ENCODE results near the gene CFAP299. TPM values are rescaled to one million over a fixed set of nuclear protein-coding genes. Genes with fewer than 3 reads are reported as not detected.

CFAP299 gene
- total RNA-seq, 1 donor from 2014 or later, result not detected

DNA sequence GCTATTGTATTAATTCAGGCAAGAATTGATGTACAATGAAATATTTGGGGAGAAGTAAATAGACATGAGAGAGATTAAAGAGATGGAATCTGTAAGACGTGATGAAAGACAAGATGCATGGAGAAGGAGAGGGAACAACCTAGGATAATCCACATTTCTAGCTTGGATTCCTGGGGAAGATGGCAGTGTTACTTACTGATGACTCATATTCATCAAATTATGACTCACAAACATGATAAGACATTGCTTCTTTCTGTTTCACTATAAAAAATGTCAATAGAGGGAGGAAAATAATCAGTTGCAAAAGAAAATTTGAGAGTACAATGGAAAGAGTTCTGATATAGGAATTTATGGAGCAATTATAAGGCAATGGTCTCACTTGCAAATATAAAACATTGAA is 590.9 kb downstream of the CFAP299 start:
- Mint-ChIP-seq H3K36me3 (ENCODE audit: low read depth, unreplicated experiment) (no peaks in the 10 kb centered on the region), H3K9me3 (ENCODE audit: unreplicated experiment) (no peaks in the 10 kb centered on the region), H3K4me1 (ENCODE audit: unreplicated experiment) (no peaks in the 10 kb centered on the region), H3K27ac (ENCODE audit: unreplicated experiment) (no peak overlapping the region), H3K4me3 (ENCODE audit: unreplicated experiment) (no peak overlapping the region), H3K27me3 (ENCODE audit: unreplicated experiment) (no peaks in the 10 kb centered on the region)
- TF ChIP-seq, protein P1, sequence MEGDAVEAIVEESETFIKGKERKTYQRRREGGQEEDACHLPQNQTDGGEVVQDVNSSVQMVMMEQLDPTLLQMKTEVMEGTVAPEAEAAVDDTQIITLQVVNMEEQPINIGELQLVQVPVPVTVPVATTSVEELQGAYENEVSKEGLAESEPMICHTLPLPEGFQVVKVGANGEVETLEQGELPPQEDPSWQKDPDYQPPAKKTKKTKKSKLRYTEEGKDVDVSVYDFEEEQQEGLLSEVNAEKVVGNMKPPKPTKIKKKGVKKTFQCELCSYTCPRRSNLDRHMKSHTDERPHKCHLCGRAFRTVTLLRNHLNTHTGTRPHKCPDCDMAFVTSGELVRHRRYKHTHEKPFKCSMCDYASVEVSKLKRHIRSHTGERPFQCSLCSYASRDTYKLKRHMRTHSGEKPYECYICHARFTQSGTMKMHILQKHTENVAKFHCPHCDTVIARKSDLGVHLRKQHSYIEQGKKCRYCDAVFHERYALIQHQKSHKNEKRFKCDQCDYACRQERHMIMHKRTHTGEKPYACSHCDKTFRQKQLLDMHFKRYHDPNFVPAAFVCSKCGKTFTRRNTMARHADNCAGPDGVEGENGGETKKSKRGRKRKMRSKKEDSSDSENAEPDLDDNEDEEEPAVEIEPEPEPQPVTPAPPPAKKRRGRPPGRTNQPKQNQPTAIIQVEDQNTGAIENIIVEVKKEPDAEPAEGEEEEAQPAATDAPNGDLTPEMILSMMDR (IDR thresholded peaks at IDR 0.05; ENCODE audit: unreplicated experiment), result no peak
- DNase-seq (ENCODE audit: low spot score), result no peak

DNA sequence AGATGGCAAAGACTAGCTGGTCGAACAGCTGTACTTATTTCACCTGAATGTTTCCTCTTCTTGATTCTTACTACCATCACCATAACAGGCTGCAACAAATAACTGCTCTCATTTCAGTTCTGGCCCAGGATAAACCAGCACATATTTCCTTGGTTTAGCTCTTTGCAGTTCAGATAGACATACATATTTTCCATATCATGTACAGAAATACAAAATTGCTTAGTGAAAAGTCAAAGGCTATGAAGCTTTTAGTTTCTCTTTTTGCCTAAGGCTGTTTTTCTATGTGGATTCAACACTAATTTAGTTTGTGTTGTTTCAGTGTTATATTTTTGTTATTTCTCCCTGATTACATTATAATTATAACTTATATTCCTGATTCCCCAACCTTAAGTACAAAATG is 591.4 kb downstream of the CFAP299 start:
- Mint-ChIP-seq H3K27ac (ENCODE audit: unreplicated experiment) (no peak overlapping the region), H3K36me3 (ENCODE audit: low read depth, unreplicated experiment) (no peaks in the 10 kb centered on the region), H3K4me3 (ENCODE audit: unreplicated experiment) (no peak overlapping the region), H3K27me3 (ENCODE audit: unreplicated experiment) (no peaks in the 10 kb centered on the region), H3K9me3 (ENCODE audit: unreplicated experiment) (no peaks in the 10 kb centered on the region), H3K4me1 (ENCODE audit: unreplicated experiment) (no peaks in the 10 kb centered on the region)
- TF ChIP-seq, protein P1 (IDR thresholded peaks at IDR 0.05; ENCODE audit: unreplicated experiment), result no peak
- DNase-seq (ENCODE audit: low spot score), result no peak

DNA sequence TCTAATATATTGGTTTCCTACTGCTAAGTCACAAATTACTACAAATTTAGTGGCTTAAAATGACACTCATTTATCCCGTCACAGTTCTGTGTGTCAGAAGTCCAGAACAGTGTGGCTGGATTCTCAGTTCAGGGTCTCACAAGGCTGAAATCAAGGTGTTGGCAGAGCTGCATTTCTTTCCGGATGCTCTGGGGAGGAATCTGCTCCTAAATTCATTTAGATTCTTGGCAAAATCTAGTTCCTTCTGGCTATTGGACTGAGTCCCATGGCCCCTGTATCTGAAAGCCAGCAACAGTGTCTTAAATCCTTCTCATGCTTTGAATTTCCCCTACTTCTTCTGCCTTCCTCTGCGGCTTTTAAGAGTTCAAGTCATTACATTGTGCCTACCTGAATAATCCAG is 591.9 kb downstream of the CFAP299 start:
- Mint-ChIP-seq H3K9me3 (ENCODE audit: unreplicated experiment) (no peaks in the 10 kb centered on the region), H3K27me3 (ENCODE audit: unreplicated experiment) (no peaks in the 10 kb centered on the region), H3K27ac (ENCODE audit: unreplicated experiment) (no peak overlapping the region), H3K4me1 (ENCODE audit: unreplicated experiment) (no peaks in the 10 kb centered on the region), H3K36me3 (ENCODE audit: low read depth, unreplicated experiment) (no peaks in the 10 kb centered on the region), H3K4me3 (ENCODE audit: unreplicated experiment) (no peak overlapping the region)
- no peak for DNase-seq (ENCODE audit: low spot score)
- TF ChIP-seq, protein P1 (IDR thresholded peaks at IDR 0.05; ENCODE audit: unreplicated experiment), result no peak

DNA sequence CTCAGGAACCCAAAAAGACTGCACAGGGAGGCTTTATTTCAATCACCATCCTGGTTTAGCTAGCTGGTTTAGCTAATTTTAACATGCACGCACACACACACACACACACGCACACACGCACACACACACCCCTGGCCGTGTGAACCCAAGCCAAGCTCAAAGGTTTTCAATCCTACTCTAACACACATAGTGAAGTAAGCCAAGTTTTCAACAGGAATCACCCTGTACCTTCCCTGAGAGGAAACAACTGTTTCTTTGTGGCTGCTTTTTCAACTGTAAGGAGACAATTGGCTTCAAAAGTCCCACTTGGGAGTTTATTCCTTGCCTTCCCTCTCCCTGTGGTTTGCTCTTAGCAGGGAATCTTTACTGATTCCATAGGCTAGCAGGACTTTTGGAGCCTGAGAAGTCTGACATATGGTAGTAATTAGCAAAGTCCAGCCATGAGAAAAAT is 596.1 kb downstream of the CFAP299 start:
- H3K9me3 Mint-ChIP-seq (ENCODE audit: unreplicated experiment), result no peaks in the 10 kb centered on the region
- no peaks in the 10 kb centered on the region for H3K27me3 Mint-ChIP-seq (ENCODE audit: unreplicated experiment)
- TF ChIP-seq, protein P1 (IDR thresholded peaks at IDR 0.05; ENCODE audit: unreplicated experiment), result no peak
- no peaks in the 10 kb centered on the region for H3K36me3 Mint-ChIP-seq (ENCODE audit: low read depth, unreplicated experiment)
- H3K27ac Mint-ChIP-seq (ENCODE audit: unreplicated experiment), result no peak overlapping the region
- no peak for DNase-seq (ENCODE audit: low spot score)
- no peak overlapping the region for H3K4me3 Mint-ChIP-seq (ENCODE audit: unreplicated experiment)
- no peaks in the 10 kb centered on the region for H3K4me1 Mint-ChIP-seq (ENCODE audit: unreplicated experiment)

DNA sequence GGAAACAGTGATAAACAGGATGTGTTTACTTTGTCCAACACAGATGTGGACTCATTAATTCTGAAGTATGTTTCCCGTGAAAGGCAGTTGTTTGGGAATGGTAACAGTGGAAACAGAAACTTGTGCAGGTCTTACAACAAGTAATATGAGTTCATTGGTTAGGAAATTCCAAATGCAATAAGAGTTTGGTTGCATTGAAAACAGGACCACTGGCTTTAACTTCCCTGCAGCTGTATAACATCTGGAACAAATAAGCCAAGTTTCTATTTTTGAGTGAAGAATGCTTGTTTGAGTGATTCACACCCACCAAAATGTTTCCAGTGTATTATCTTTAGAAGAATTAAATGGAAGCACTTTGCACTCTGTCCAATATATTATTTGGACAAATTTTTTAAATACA is 612.6 kb downstream of the CFAP299 start:
- no peak overlapping the region for H3K4me3 Mint-ChIP-seq (ENCODE audit: unreplicated experiment)
- no peaks in the 10 kb centered on the region for H3K9me3 Mint-ChIP-seq (ENCODE audit: unreplicated experiment)
- H3K27me3 Mint-ChIP-seq (ENCODE audit: unreplicated experiment), result peaks cover 2% of the 10 kb centered on the region
- TF ChIP-seq, protein P1 (IDR thresholded peaks at IDR 0.05; ENCODE audit: unreplicated experiment), result no peak
- no peaks in the 10 kb centered on the region for H3K36me3 Mint-ChIP-seq (ENCODE audit: low read depth, unreplicated experiment)
- no peak overlapping the region for H3K27ac Mint-ChIP-seq (ENCODE audit: unreplicated experiment)
- no peaks in the 10 kb centered on the region for H3K4me1 Mint-ChIP-seq (ENCODE audit: unreplicated experiment)
- DNase-seq (ENCODE audit: low spot score), result no peak

Data from endothelial cell (in vitro differentiated cells).